ENCODE data around the gene SEPTIN12.
"Not testable (repeated sequence)": the region's sequence is repeated elsewhere in the genome, so short reads cannot be mapped to it uniquely, and the experiment has no call there.

The SEPTIN12 gene

DNA sequence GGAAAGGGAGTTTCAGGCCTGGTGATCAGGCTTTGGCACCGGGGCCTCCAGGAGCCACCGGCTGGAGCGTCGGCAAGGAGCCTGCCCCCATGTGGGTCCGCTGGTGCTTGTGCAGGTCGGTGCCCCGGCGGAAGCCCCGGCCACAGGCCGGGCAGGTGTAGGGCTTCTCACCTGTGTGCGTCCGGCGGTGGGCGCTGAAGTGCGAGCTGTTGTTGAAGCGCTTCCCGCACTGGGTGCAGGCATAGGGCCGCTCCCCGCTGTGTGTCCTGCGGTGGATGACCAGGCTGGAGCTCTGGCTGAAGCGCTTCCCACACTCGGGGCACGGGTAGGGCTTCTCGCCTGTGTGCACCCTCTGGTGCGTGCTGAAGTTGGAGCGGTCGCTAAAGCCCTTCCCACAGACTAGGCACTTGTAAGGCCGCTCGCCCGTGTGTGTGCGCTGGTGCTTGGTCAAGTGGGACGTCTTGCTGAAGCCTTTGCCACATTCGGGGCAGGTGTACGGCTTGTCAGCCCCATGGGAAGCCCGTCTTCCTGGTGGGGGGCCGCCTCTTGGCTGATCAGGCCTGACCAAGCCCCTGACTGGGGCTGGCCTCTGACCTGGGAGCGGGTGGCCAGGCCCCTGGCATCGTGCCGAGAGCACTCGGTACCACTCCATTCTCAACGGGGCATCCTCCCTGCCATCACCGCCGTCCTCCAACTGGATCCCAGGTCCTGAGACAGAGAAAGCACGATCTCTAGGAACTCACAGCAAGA, 35.6 kb downstream of the SEPTIN12 start:
- DNase-seq (ENCODE audit: low spot score), result no peak

- no peak for DNase-seq (ENCODE audit: low spot score)
Observed at GRCh38 chr16:4750896-4751295, 37.2 kb downstream of the SEPTIN12 start.

GRCh38 chr16:4749700-4750257, 38.4 kb downstream of the SEPTIN12 start:
- no peak for DNase-seq (ENCODE audit: low spot score)

GRCh38 chr16:4748682-4749411, 39.3 kb downstream of the SEPTIN12 start:
- DNase-seq (ENCODE audit: low spot score), result no peak

GRCh38 chr16:4747906-4748681, 40.1 kb downstream of the SEPTIN12 start:
- DNase-seq (ENCODE audit: low spot score), result no peak

DNA sequence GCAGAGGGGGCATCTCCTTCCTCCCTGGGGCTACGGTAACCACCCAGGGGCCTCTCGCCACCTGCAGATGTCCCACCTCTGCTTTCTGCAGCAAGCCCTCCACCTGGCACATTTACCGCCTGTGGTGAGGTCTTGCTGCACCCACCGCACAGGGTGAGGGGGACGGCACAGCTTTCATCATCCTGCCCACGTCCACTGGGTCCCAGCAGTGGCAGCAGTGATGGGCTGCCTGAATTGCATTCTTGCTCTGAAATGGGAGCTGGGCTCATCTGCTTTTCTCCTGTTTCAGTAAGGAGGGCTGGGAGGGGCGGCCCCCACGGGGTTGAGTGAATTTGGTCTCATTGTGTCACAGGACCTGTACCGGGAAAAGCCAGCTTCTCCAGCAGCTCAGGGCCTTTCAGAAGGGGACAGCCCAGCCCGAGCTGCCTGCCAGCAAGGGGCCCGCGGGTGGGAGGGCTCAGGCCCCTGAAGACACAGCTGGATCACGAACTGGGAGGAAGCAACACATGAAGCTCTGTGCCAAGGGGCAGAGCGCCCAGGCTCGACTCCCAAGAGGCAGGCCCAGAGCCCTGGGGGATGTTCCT, 41.1 kb downstream of the SEPTIN12 start:
- no peak for DNase-seq (ENCODE audit: low spot score)

GRCh38 chr16:4746215-4746614, 41.9 kb downstream of the SEPTIN12 start:
- DNase-seq (ENCODE audit: low spot score), result no peak

- DNase-seq (ENCODE audit: low spot score), result no peak
Observed at GRCh38 chr16:4745274-4745569, 42.9 kb downstream of the SEPTIN12 start.

DNA sequence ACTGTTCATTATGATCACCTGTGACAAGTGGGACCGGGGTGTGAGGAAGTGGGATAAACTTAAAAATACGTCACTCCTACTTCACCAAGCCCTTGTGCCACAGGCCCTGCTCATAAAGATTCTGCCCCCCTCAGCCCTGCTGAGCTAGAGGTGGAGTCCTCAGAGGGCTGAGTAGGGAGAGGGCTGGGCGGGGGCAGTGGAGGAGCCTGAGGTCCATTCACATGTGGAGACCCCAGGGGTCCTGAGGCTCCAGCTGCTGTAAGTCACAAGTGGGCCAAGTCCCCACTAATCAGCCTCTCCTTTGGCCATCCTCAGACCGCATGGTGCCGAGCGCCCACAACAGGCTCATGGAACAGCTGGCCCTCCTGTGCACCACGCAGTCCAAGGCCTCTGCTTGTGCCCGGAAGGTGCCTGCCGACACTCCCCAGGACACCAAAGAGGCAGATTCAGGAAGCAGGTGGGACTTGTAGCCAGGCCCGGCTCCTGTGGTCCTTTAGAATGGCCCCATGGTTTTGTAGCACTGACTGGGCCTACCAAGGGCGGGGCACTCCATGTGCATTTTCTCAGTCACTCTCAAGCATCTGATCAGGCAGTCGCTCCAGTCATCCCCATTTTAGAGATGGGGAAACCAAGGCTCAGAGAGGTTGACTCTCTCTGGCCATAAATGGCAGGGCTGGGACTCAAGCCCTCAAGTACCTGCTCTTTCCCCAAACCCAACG, 43.4 kb downstream of the SEPTIN12 start:
- DNase-seq (ENCODE audit: low spot score), result no peak

DNA sequence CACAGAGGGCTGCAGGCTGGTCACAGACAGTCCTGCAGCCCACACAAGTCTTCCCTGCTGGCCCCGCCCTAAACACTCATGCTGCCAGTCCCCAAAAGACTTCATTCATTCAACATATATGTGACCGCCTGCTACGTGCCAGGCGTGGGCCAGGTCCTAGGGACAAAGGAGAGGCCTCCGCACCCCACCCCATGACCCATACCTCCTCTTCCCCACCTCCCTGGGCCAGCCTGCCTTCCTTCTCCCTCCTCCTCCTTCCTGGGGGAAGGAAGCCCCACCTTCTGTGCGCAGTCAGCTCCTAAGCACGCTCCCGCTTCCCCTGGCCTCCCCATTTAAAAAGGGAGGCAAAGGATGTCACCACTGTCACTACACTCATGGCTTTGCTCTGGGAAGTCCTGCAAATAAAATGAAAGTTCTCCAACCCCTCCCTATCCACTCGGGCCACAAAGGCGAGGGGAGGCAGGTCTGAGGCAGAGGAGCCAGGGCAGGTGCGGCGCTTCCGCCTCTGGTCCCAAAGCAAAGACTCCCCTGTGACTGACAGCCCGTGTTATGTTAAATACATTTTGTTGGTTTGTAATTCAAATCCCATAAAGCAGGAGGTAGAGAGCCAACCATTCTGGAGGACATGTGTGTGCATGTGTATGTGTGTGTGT, 44.8 kb downstream of the SEPTIN12 start:
- DNase-seq (ENCODE audit: low spot score), result no peak

DNA sequence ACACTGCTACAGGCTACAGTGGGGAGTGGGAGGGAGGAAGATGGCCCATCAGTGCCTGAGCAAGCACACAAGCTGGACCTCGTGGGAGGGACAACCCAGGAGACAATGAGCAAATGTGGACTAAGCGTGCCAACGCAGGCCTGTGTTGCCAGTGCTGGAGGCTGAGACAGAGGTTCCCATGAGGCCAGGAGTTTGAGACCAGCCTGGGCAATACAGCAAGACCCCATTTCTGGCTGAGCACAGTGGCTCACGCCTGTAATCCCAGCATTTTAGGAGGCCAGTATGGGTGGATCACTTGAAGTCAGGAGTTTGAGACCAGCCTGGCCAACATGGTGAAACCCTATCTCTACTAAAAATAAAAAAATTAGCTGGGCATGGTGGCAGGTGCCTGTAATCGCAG, 49.8 kb downstream of the SEPTIN12 start:
- DNase-seq (ENCODE audit: low spot score), result not testable (repeated sequence)

DNA sequence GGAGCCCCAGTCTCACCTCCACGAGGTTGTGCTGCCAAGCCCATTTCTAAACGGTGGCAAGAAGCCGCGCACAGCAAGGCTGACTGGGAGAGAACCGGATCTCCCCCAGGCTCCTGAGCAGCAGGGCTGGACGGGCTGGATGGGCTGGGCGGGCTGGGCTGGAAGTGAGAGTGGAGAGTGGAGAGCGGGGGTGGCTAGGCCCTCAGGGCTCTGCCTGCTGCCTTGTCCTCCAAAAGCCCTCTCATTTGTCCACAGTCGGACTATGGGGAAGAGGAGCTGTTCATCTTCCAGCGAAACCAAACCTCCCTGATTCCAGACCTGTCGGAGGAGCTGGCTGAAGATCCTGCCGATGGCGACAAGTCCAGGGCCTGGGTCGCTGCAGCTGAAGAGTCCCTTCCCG, 50.6 kb downstream of the SEPTIN12 start:
- no peak for DNase-seq (ENCODE audit: low spot score)

DNA sequence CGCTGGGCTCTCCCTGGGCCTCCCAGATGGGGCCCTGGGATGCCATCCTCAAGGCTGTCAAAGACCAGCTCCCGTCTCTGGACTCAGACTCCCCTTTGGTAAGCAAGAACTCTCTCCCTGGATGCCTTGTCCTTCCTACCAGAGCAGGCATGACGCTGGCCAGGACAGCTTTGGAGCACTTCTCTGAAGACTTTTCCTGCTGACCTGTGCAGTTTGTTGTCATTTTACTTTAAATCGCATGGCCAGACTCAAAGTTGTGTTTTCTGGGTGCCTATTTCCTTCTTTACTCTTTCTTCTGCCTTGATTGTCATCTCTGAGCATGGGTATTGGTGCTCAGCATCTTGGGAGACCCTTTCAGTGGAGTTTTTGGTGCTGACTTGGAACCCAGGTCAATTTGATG, 51.6 kb downstream of the SEPTIN12 start:
- DNase-seq (ENCODE audit: low spot score), result no peak

DNA sequence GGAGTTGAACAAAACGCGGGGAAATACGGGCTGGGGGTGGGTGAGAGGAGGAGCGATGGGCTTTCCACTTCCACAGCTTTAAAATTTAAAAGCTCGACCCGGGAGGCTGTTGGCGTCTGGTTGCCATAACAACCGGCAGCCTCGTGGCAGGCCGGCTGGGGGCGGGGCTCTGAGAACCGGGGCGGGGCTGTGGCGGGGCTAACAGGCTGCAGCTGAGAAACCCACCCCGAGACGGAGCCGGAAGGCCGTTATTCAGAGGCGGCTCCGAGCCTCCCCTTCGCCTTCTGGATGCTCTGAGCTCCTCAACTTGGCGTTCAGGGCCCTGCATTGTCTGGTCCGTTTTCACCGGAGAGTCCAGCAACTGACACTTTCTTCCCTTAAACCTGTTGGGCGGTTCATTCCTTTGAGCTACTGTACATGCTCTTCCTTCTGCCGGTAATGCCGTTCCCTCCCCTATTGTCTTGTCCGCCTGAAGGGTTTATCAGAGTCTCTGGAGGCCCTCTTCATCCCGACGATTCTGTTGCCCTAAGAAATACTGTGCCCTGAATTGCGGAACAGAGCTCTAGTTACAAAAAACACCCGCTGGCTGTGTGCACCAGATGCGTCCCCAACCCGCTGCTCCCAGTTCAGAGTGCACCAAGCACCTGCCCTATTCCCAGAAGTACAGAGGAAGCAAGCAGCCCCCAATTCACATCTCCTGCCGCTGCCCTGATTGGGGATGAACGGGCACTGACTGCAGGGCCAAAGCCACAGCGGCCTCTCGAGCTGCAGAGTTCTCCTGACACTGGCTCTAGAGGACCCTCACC, 53.2 kb downstream of the SEPTIN12 start:
- peak; percentile 58 for DNase-seq (ENCODE audit: low spot score)

DNA sequence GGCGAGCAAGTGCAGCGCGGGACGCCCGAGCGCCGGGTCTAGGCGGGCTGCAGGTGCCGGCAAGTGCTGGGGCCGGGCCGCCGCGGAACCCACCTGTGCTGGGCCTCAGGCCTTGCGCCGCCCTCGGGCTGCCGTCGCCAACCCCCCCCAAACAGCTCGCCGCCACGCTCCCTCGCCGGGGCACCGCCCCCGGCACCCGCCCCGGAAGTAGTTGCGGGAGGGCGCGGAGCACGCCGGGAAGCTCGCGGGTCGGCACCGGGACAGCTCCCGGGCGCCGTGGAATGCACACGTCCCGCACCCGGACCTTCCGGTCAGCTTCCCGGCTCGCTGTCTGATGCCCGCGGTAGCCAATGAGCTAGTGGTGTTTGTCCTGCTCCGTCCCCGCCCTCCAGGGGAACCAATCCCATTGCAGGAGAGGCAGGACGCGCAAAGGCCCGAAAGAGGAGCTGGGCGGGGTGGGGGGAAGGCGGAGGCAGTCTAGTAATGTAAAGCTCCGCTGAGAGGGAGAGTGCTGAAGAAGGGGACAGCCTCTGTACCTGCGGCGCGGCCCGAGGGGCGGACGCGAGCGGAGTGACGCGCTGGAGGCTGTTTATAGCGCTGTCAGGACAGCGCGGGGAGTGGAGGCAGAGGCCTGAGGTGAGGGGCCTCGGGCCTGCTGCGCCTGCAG, 53.9 kb downstream of the SEPTIN12 start, which contains the start of the genes ANKS3 and DNAAF8:
ANKS3 (minus strand) TSS at position 209 of the 667 bp plus-strand sequence. CDS start 4,122 bp downstream, outside the sequence.
DNAAF8 (plus strand) TSS at position 475 of the 667 bp plus-strand sequence. CDS start 1,978 bp downstream, outside the sequence.
- DNase-seq (ENCODE audit: low spot score), result peak; percentile 97

- DNase-seq (ENCODE audit: low spot score), result no peak
Observed at GRCh38 chr16:4733747-4734062, 54.4 kb downstream of the SEPTIN12 start.

DNA sequence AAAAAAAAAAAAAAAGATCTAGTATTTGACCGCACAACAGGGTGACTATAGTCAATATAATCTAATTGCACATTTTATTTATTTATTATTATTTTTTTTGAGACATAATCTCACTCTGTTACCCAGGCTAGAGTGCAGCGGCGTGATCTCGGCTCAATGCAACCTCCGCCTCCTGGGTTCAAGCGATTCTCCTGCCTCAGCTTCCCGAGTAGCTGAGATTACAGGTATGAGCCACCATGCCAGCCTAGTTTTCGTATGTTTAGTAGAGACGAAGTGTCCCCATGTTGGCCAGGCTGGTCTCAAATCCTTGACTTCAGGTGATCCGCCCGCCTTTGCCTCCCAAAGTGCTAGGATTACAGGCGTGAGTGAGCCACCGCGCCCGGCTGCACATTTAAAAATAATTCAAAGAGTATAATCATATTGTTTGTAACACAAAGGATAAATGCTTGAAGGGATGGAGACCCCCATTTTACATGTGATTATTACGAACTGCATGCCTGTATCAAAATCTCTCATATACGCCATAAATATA, 54.9 kb downstream of the SEPTIN12 start:
- DNase-seq (ENCODE audit: low spot score), result no peak

DNA sequence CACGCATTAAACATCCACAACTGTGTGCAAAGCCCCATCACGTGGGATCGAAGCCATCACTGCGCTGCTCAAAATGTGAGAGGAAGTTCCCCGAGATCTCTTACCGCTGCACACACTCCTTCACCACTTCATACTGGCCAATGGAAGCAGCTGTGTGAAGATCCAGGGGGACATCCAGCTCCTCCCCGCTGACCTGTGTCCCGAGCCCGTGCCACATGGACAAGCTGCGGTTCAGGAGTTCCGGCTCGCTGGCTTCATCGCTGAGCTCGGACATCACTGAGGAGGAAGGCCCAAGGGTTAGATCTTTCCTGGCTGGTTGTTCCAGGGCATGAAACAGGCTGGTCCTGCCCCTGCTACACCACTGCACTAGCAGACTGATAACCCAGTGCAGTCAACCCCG, 58.3 kb downstream of the SEPTIN12 start:
- no peak for DNase-seq (ENCODE audit: low spot score)

- DNase-seq (ENCODE audit: low spot score), result no peak
Observed at GRCh38 chr16:4728676-4729075, 59.5 kb downstream of the SEPTIN12 start.
